ENCODE measurements around the gene ZCCHC14.
"Not testable (repeated sequence)": the region's sequence is repeated elsewhere in the genome, so short reads cannot be mapped to it uniquely, and the experiment has no call there.

Gene ZCCHC14

DNA sequence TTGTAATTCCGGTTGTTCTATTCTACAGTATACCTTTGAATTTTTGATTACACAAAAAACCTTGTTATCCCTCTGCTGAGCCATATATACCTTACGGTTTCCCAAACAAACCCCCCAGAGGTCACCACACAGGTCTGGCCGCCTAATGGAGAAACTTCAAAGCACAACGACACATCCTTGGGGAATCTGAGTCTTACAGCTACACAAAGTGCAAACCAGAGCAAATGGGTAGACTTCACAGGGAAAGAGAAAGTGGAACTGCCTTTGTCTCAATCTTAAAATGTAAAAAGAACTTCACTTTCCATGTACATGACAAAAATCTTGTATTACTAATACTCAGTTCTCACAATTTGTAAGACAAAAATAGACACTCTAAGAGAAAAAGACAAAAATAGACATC, 111.9 kb downstream of the ZCCHC14 start:
- DNase-seq (ENCODE audit: low spot score): no peak

DNA sequence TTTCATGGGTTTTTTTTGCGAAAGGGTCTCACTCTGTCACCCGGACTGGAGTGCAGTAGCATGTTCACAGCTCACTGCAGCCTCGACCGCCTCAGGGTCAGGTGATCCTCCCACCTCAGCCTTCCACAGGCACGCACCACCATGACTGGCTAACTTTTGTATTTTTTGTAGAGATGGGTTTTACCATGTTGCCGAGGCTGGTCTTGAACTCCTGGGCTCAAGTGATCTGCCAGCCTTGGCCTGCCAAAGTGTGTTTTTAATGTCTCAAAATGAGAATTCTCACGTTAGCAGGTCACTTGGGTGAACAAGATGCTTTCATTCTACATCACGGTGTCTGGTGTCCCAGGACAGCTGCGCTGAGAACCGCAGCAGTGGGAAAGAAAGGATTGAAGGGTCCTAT, 112.4 kb downstream of the ZCCHC14 start:
- no peak for DNase-seq (ENCODE audit: low spot score)

DNA sequence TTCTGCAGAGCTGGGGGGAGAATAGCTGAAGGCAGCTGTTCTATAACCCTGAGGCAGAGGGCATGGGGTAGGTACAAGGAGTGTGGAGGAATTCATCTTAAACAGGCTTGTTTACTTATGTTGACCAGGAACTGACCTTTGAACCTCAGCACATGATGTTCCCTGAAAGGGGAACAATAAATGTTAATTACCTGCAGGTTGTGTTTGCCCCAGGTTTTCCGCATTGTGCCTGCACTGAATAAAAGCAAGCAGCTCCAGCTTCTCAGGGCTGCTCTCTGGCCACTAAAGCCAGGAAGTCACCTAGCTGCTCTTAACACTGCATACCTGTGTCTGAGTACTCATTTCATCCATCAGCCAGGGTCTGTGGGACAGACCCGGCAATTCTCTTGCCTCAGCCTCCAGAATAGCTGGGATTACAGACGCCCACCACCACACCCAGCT, 113.5 kb downstream of the ZCCHC14 start:
- DNase-seq (ENCODE audit: low spot score): not testable (repeated sequence)

DNA sequence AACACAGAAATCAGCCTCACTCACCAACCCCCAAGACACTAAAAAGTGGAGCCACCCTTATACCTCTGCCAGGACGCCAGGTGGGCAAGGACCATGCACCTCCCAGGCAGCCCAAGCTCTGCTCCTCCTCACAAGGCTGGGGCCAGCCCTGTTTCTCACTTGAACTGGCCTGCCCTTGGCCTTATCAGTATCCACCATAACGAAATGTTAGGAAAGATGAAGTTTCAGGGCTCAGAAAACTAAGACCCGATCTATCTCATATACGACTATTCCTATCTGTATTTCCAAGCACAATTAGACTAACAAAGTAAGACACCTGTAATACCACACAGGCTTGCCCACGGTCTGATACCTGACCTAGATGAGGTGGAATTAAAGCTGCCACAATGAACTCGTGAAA, 116.2 kb downstream of the ZCCHC14 start:
- DNase-seq (ENCODE audit: low spot score): no peak

DNA sequence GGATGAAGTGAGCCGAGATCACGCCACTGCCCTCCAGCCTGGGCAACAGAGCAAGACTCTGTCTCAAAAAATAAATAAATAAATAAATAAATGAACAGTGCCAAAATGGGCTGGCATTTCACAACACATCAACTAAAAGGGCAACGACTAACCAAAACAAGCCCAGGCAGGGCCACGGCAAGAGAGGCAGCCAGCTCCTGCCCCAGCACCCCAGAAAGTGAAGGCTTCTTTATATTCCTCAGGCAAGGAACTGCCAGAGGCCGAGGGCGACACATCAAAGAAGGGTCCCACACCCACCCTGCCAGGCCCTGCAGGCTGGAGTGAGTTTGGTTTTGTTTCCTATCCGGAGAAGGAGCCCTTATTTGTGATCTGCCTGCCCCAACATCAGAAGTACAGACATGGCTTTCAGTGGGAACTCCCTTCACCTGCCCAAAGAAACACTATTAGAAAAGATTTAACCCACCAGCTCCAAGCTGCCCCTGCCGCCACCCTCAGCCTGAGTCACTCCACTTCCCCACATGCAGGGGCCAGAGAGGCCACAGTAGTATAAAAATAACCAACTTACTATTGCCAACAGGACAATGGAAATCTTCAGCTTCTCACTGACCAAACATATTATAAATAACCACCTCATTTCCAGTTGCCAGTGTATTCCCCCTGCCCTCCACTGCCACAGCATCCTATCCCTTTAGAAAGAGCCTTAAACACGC, 117.2 kb downstream of the ZCCHC14 start:
- no peak for DNase-seq (ENCODE audit: low spot score)

DNA sequence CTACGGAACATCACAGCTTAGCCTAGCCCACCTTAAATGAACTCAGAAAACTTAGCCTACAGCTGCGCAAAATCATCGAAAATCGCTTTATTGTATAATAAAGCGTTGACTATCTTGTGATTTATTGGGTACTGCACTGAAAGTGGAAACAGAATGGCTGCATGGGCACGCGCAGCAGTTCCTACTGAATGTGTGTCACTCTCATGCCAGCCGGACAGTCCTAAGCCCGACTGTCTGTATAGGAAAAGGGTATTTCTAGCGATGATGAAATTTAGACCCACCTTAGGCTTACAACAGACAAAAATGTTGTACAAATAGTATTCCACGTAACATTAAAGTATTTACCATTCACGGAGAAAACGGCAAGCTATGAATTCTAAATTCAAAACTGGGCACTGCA, 118.5 kb downstream of the ZCCHC14 start:
- DNase-seq (ENCODE audit: low spot score): no peak

DNA sequence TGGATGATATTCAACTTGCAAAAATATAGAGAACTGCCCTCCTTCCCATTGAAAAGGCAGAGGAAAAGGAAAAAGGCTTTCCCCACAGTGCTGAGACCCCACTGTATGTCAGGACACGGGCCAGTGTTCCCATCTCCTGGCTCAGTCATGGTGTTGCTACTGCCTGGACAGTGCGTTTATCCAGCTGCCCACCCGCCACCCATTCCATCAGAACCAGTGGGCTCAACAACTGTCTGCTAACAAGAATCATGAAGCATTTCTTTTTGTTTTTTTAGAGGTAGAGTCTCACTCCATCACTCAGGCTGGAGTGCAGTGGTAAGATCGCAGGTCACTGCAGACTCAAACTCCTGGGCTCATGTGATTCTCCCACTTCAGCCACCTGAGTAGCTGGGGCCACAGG, 120.5 kb downstream of the ZCCHC14 start:
- DNase-seq (ENCODE audit: low spot score): no peak

DNA sequence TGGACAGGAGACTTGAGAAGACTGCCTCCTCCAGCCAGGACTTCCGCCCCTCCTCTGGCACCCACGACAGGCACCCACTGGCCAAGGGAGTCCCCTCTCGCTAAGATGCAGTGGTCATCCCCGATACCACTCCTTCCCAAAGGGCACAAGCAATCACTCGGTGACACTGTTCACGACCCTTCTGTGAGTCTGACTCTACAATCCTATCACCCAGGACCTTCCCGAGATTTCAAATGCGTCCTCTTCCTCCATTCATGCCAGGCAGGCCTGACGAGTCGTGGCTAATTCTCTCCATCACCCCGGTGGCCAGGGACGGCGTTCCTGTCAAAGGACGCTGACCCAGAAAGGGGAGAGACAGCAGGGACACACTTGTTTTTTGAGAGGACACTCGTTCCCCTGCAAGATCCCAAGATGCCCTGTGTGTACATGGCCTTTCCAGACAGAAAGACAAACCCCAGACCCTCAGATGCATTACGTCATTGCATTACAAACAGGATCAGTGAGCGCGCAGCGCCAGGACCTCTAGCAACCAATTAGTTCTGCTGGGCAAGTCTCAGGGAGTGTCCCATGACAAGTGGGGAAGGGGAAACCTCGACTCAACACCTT, 121.5 kb downstream of the ZCCHC14 start:
- no peak for DNase-seq (ENCODE audit: low spot score)

DNA sequence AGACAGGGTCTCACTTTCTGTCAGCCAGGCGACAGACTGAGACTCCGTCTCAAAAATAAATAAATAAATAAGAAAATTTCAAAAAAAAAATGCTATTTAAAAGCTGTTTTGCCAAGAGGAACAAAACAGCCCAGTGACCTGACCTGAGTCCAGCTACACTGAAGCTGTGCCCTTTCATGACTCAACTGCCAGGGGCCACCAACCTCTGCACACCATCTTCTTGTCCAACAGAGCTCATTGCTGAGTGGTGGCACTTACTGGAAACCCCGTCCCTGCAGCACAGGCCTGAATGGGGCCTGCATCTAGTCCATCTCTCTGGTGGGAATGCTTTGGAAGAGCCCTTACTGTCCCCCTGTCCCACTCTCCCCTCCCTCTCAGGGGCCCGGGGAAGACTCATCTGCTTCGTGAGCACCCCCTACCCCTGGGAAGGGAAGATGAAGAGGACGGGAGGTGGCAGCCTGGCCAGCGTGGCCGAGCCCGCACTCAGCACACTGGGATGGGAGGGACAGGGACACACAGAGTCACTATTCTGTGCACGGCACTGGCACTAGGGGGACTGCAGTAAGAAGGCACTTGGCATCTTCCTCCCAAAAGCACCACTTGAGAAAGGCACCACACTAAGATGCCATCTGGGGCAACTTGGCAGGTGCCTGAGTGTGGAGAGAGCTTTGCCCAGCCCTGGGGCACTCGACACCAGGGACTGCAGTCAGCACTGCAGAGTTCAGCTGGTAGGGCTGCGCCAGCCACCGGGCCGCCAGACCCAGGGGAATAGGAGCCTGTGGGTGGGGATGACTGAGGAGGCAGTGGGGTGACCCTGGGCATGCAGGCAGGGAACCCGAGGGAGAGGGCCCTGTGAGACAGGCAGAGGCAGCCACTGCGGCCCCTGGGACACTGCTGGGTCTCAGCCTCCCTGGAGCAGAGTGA, 122.8 kb downstream of the ZCCHC14 start:
- no peak for DNase-seq (ENCODE audit: low spot score)

DNA sequence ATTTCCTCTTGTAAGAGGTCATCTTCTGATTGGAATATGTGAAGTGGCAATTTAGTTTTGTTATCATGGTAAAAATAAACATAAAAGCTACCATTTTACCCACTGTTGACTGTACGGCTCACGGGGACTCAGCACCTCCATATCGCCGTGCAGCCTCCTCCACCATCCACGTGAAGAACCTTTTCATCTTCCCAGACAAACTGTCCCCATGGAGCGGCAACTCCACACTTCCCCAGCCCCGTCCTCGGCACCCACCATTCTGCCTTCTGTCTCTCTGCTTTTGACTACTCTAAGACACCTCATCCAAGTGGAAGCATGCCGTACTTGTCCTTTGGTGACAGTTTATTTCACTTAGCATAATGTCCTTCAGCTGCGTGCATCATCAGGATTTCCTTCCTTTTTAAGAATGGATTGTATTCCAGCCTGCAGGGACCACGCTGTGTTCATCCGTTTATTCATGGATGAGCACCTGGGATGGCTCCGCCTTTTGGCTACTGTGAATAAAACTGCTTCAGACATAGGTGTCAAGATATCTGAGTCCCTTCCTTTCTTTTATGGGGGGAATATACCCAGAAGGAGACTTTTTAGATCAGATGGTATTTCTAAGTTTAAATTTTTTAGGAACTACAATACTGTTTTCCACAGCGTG, 123.6 kb downstream of the ZCCHC14 start:
- DNase-seq (ENCODE audit: low spot score): no peak

DNA sequence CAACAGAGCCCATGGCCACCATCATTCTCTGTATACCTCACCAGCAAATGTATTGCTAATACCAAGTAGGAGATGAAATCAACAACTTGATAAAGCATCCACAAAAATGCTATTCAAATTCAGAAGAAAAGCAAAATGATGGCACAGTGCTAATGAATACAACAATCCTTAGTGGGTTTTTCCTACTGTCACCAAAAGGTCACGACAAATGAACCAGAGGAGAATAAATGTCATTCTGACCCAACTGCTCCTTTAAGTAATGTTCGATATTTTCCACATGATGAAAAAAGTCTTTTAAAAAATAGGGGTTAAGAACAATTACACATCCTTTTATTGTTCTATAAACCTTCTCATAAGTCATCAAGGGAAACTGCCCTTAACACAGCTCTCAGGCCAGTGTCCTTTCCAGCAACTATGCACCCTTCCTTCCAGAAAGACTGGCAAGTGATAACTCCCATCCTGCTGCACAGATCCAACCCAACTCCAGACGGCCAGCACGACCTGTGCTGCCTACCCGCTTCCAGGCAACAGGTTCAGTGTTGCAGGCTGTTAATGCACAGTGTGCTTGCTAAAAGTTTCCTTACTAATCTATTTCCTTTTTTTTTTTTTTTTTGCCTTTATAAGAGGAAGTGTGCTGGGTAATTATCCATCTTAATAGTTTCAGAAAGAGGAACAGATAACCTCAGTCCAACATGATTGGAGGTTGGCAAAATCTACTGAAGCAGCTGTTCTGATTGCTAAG, 124.6 kb downstream of the ZCCHC14 start:
- peak; percentile 47 for DNase-seq (ENCODE audit: low spot score)

DNA sequence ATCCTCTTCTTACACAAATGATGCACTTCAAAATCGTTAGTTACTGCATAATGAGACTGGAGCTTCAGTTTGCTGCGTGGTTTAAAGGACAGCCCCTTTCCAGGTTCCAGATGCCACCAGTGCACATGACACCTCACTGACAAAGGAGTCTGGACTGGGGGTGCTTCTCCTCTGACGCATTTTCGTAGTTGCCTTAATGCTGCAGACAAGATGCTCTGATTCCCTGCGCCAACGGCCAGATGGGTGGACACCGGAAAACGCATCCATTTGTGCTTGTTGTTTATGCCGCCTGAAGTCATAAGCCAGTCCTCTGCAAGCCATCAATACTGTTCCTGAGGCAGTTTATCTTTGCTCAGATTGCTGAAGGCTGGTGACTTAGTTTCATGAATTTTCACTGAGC, 125.3 kb downstream of the ZCCHC14 start:
- no peak for DNase-seq (ENCODE audit: low spot score)

DNA sequence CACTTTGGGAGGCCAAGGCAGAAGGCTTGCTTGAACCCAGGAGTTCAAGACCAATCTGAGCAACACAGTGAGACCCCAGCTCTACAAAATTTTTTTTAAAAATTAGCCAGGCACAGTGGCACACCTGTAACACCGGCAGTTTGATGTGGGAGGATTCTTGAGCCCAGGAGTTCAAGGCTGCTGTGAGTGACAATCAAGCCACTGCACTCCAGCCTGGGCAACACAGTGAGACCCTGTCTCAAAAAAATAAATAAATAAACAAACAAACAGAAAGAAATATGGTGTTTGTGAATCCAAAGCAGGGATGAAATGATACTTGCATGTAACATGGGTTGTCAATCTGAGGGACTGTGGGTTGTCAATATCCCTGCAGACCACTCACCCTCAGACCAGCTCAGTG, 125.9 kb downstream of the ZCCHC14 start:
- DNase-seq (ENCODE audit: low spot score): no peak

DNA sequence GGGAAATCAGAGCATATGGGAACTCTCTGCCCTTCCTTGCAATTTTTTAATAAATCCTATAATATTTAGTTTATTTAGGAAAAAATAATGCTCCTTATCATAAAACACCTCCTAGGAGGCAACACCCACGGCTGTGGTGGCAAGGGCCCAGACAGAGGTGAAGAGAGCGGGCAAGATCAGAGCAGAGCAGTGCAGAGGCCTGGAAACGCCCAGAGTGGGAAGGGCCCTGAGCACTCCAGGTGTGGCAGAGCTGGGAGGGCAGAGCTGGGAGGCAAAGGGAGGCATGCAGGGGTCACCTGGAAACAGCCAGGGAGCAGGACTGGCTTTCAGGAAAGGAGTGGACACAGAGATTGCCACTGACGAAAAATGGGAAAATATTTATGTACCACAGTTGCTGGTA, 126.5 kb downstream of the ZCCHC14 start:
- DNase-seq (ENCODE audit: low spot score): no peak

DNA sequence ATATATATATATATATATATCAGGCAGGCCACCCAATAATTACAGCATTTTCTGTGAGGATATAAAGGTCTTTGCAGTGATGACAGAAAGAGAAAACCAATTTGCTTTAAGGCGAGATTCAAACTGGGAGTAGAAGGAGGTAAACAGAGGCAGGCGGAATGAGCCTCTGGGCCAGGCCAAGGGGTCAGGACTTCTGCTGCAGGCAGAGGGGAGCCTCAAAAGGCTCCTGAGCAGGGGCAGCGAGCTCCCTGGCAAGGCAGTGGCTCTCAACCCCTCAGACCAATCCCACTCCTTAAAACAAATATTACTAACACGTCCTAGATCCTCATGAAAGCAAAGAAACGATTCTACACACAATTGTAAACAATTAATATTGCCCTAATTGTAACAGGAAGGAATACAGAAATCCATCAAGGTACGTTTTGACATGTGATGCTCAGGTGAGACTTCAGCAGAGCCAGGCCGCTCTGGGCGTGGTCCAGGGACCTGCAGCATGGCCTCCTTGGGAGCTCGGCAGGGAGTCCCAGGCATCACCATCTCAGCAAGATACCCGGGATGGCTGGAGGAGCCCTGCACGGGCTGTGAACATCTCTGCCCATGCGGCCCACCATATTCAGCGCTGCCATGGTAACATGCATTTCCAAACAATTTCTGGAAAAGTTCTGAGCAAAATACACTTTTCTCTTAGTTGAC, 127.7 kb downstream of the ZCCHC14 start:
- no peak for DNase-seq (ENCODE audit: low spot score)

DNA sequence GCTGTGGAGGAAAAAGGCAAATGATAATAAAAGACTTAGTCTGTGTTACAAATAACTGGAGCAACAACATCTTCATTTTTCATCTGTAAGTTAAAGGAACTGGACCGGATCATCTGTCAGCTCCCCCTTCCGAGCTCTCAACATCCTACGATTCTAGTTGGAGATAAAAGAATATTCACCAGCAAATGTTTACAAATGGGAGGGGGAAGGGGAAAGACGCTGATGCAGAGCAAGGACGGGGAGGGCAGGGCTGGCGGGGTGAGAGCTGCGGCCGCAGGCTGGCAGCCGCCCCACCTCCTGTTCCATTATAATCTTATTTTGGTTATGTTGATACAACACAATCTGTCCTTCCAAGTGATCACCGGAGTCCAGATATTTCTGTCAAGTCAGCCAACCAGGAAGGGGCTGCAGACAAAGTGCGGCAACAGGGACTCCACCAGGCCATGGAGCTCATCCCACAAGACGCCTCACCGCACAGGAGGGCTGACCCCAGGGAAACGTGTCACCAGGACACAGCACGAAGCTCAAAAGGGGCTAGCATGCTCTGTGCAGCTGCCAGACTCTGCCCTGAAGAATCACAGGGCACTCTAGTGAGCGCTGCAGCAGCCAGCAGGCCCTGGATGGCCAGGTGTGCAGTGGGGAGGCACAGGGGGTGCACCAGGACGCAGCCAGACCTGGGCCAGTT, 128.9 kb downstream of the ZCCHC14 start:
- DNase-seq (ENCODE audit: low spot score): no peak

DNA sequence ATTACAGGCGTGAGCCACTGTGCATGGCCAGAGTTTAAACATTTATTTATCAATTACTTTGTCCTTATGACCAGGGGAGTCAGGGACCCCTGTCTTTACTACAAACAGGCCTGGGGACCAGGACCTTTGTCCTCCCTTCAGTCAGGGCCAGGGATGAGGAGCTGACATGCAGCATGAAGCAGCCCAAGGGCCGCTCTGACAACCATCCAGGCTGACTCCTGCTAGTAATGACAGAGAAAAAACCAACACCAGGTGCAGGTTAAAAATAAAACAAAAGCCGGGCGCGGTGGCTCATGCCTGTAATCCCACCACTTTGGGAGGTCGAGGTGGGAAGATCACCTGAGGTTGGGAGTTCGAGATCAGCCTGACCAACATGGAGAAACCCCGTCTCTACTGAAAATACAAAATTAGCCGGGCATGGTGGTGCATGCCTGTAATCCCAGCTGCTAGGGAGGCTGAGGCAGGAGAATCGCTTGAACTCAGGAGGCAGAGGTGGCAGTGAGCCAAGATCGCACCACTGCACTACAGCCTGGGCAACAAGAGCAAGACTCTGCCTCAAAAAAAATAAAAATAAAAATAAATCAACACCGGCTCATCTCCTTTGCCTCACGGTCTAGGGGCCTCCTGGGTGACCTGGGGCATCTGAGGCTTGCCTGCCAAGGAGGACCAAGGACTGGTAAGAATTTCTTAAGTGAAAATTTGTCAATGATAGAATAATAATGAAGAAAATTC, 129.8 kb downstream of the ZCCHC14 start:
- not testable (repeated sequence) for DNase-seq (ENCODE audit: low spot score)

DNA sequence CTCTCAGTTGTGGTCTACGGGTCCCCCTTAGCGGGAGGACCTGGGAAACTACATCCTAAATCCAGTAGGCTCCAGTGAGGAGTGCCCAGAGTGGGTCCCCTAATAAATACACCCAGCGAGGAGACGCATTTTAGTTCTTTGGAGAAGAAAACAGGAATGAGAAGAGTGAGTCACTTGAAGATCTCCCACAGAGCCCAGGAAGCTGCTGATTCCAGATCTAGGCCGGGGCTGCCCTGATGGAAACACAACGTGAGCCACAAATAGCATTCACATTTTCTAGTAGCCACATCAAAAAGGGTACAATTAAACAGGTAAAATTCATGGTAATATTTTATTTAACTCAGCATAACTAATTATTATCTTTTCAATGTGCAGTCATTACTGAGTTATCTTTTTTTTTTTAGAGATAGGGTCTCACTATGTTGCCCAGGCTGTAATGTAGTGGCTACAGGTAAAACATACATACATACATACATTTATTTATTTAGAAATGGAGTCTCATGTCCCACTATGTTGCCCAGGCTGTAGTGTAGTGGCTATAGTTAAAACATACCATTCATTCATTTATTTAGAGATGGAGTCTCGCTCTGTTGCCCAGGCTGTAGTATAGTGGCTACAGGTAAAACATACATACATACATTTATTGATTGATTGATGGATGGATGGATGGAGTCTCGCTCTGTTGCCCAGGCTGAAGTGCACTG, 130.8 kb downstream of the ZCCHC14 start:
- DNase-seq (ENCODE audit: low spot score): no peak
